ENCODE data around the gene TMEM219. TPM values are rescaled to one million over a fixed set of nuclear protein-coding genes. Genes with fewer than 3 reads are reported as not detected.
"Not testable (repeated sequence)": the region's sequence is repeated elsewhere in the genome, so short reads cannot be mapped to it uniquely, and the experiment has no call there.

Gene TMEM219
- polyA plus RNA-seq, 1 of the 3 experiments (the other 2 are of a cell fraction) = 101 TPM

DNA sequence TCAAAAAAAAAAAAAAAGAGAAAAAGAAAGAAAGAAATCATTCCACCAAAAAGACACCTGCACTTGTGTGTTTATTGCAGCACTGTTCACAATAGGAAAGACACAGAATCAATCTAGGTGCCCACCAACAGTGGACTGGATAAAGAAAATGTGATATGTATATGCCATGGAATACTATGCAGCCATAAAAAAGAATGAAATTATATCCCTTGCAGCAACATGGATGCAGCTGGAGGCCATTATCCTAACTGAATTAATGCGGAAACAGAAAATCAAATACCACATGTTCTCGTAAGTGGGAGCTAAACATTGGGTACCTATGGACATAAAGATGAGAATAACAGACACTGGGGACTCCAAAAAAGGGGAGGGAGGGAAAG is 55.4 kb downstream of the TMEM219 start (continued):
- no peak for TF ChIP-seq MXI1 (IDR thresholded peaks at IDR 0.05; ENCODE audit: low read depth, low read length)

DNA sequence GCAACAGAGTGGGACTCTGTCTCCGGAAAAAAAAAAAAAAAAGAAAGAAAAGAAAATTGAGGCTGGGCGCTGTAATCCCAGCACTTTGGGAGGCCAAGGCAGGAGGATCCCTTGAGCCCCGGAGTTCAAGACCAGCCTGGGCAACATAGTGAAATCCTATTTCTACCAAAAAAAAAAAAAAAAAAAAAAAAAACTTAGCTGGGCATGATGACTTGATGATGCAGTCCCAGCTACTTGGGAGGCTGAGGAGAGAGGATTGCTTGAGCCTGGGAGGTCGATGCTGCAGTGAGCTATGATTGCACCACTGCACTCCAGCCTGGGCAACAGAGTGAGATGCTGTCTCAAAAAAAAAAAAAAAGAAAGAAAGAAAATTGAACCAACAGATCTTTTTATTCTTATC is 56.1 kb downstream of the TMEM219 start:
- H3K4me1 ChIP-seq (ENCODE audit: control insufficient read depth in 1 of 2, insufficient read depth in 2 of 2, low read depth in 1 of 2, low read length in 1 of 2); H4K20me1 ChIP-seq (ENCODE audit: insufficient read depth); H3K27ac ChIP-seq (ENCODE audit: low read depth in 2 of 2, low read length in 1 of 2); H3K9ac ChIP-seq; H3K36me3 ChIP-seq (replicated peaks in 1 of 2; ENCODE audit: control insufficient read depth in 1 of 2, insufficient read depth in 2 of 2, low read length in 1 of 2); H3K9me3 ChIP-seq; H3K4me3 ChIP-seq (ENCODE audit: low read depth in 2 of 2, low read length in 1 of 2); H3K79me2 ChIP-seq (ENCODE audit: insufficient read depth); H2AFZ ChIP-seq (ENCODE audit: low read depth); H3F3A ChIP-seq (replicated peaks; ENCODE audit: insufficient read depth); POLR2A ChIA-PET; H3K9me2 ChIP-seq; DNase-seq; H3K4me2 ChIP-seq; H3K27me3 ChIP-seq (ENCODE audit: insufficient read depth): not testable (repeated sequence)
- 74% methylated on average over 4 of the region's 4 CpGs for WGBS (ENCODE audit: low lambda C conversion rate)
- CTCF ChIA-PET = interaction anchor here (0.9 to 1.1 kb wide), 2 partner anchors 12 to 13 kb away, joined by 3 read pairs; partner anchors contain the start of gene TLCD3B

DNA sequence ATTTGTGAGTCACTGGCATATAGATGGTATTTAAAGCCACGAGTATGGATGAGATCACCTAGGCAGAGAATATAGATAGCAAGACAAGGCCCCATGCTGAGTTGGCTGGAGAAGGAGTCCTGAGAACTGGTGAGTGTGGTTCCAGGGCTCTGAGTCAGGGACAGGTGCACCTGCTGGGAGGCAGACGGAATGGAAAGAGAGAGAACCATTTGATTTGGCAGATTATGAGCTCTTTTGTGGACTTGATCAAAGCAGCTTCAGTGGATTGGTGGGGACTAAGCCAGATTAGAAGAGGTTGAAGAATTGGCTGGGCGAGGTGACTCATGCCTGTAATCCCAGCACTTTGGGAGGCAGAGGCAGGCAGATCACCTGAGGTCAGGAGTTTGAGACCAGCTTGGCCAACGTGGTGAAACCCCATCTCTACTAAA is 56.9 kb downstream of the TMEM219 start:
- Histone ChIP-seq H3K27ac (ENCODE audit: low read depth in 2 of 2, low read length in 1 of 2) (no peak overlapping the region), H3K9ac (no peak overlapping the region), H3K9me2 (no peaks in the 10 kb centered on the region), H3K79me2 (ENCODE audit: insufficient read depth) (no peaks in the 10 kb centered on the region), H3K9me3 (no peaks in the 10 kb centered on the region), H4K20me1 (ENCODE audit: insufficient read depth) (no peaks in the 10 kb centered on the region), H3K4me1 (ENCODE audit: control insufficient read depth in 1 of 2, insufficient read depth in 2 of 2, low read depth in 1 of 2, low read length in 1 of 2) (peaks cover 0 to 2% of the 10 kb centered on the region in 2 experiments; a peak in 1 of 4 replicates), H3K4me2 (no peak overlapping the region), H2AFZ (ENCODE audit: low read depth) (no peak overlapping the region), H3F3A (replicated peaks; ENCODE audit: insufficient read depth) (peaks cover 6% of the 10 kb centered on the region), H3K36me3 (replicated peaks in 1 of 2; ENCODE audit: control insufficient read depth in 1 of 2, insufficient read depth in 2 of 2, low read length in 1 of 2) (no peaks in the 10 kb centered on the region), H3K4me3 (ENCODE audit: low read depth in 2 of 2, low read length in 1 of 2) (no peak overlapping the region), H3K27me3 (ENCODE audit: insufficient read depth) (no peaks in the 10 kb centered on the region)
- DNase-seq = no peak
- WGBS (ENCODE audit: low lambda C conversion rate) = 64% methylated on average over 4 of the region's 4 CpGs
- CTCF ChIA-PET = interaction anchor here (0.9 to 2.0 kb wide), 6 partner anchors 12 to 318 kb away, joined by 3 to 7 read pairs (median 4); partner anchors contain the start of gene TLCD3B
- TF ChIP-seq RCOR1 (IDR thresholded peaks at IDR 0.05; ENCODE audit: low read length) (no peak), FOXJ3 (CRISPR knock-in tag; IDR thresholded peaks at IDR 0.05) (no peak), TCF12 (IDR thresholded peaks at IDR 0.05) (no peak), POLR2AphosphoS5 (IDR thresholded peaks at IDR 0.05; ENCODE audit: low read depth, low read length) (no peak), EP300 (IDR thresholded peaks at IDR 0.05; ENCODE audit: borderline replicate concordance in 1 of 2, low read depth in 1 of 2, low read length in 1 of 2) (no peak), MEF2A (IDR thresholded peaks at IDR 0.05; ENCODE audit: borderline replicate concordance, low read depth) (no peak), RXRA (IDR thresholded peaks at IDR 0.05; ENCODE audit: borderline replicate concordance, low read depth) (no peak), MXI1 (IDR thresholded peaks at IDR 0.05; ENCODE audit: low read depth, low read length) (no peak), NFIC (IDR thresholded peaks at IDR 0.05; ENCODE audit: borderline replicate concordance) (no peak), FOSL2 (IDR thresholded peaks at IDR 0.05; ENCODE audit: borderline replicate concordance, low read depth) (no peak), GATA2 (CRISPR knock-in tag; IDR thresholded peaks at IDR 0.05) (no peak)
- TF ChIP-seq, protein P1, sequence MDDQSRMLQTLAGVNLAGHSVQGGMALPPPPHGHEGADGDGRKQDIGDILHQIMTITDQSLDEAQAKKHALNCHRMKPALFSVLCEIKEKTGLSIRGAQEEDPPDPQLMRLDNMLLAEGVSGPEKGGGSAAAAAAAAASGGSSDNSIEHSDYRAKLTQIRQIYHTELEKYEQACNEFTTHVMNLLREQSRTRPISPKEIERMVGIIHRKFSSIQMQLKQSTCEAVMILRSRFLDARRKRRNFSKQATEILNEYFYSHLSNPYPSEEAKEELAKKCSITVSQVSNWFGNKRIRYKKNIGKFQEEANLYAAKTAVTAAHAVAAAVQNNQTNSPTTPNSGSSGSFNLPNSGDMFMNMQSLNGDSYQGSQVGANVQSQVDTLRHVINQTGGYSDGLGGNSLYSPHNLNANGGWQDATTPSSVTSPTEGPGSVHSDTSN (IDR thresholded peaks at IDR 0.05) = no peak
- TF ChIP-seq, protein P2, sequence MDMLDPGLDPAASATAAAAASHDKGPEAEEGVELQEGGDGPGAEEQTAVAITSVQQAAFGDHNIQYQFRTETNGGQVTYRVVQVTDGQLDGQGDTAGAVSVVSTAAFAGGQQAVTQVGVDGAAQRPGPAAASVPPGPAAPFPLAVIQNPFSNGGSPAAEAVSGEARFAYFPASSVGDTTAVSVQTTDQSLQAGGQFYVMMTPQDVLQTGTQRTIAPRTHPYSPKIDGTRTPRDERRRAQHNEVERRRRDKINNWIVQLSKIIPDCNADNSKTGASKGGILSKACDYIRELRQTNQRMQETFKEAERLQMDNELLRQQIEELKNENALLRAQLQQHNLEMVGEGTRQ (IDR thresholded peaks at IDR 0.05; ENCODE audit: borderline replicate concordance, low read depth, low read length) = no peak
- TF ChIP-seq, protein P3, sequence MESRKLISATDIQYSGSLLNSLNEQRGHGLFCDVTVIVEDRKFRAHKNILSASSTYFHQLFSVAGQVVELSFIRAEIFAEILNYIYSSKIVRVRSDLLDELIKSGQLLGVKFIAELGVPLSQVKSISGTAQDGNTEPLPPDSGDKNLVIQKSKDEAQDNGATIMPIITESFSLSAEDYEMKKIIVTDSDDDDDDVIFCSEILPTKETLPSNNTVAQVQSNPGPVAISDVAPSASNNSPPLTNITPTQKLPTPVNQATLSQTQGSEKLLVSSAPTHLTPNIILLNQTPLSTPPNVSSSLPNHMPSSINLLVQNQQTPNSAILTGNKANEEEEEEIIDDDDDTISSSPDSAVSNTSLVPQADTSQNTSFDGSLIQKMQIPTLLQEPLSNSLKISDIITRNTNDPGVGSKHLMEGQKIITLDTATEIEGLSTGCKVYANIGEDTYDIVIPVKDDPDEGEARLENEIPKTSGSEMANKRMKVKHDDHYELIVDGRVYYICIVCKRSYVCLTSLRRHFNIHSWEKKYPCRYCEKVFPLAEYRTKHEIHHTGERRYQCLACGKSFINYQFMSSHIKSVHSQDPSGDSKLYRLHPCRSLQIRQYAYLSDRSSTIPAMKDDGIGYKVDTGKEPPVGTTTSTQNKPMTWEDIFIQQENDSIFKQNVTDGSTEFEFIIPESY (IDR thresholded peaks at IDR 0.05; ENCODE audit: borderline replicate concordance, low read depth) = no peak
- TF ChIP-seq, protein P4, sequence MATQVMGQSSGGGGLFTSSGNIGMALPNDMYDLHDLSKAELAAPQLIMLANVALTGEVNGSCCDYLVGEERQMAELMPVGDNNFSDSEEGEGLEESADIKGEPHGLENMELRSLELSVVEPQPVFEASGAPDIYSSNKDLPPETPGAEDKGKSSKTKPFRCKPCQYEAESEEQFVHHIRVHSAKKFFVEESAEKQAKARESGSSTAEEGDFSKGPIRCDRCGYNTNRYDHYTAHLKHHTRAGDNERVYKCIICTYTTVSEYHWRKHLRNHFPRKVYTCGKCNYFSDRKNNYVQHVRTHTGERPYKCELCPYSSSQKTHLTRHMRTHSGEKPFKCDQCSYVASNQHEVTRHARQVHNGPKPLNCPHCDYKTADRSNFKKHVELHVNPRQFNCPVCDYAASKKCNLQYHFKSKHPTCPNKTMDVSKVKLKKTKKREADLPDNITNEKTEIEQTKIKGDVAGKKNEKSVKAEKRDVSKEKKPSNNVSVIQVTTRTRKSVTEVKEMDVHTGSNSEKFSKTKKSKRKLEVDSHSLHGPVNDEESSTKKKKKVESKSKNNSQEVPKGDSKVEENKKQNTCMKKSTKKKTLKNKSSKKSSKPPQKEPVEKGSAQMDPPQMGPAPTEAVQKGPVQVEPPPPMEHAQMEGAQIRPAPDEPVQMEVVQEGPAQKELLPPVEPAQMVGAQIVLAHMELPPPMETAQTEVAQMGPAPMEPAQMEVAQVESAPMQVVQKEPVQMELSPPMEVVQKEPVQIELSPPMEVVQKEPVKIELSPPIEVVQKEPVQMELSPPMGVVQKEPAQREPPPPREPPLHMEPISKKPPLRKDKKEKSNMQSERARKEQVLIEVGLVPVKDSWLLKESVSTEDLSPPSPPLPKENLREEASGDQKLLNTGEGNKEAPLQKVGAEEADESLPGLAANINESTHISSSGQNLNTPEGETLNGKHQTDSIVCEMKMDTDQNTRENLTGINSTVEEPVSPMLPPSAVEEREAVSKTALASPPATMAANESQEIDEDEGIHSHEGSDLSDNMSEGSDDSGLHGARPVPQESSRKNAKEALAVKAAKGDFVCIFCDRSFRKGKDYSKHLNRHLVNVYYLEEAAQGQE (IDR thresholded peaks at IDR 0.05; ENCODE audit: low read depth, low read length) = no peak
- TF ChIP-seq, protein P5, sequence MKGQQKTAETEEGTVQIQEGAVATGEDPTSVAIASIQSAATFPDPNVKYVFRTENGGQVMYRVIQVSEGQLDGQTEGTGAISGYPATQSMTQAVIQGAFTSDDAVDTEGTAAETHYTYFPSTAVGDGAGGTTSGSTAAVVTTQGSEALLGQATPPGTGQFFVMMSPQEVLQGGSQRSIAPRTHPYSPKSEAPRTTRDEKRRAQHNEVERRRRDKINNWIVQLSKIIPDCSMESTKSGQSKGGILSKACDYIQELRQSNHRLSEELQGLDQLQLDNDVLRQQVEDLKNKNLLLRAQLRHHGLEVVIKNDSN (IDR thresholded peaks at IDR 0.05; ENCODE audit: borderline replicate concordance, low read depth) = no peak
- TF ChIP-seq, protein P6, sequence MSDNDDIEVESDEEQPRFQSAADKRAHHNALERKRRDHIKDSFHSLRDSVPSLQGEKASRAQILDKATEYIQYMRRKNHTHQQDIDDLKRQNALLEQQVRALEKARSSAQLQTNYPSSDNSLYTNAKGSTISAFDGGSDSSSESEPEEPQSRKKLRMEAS (IDR thresholded peaks at IDR 0.05; ENCODE audit: low read depth) = no peak
- POLR2A ChIA-PET = no interaction called here

Measured in SK-N-SH (cell line).